GM19099 (cell line): ENCODE measurements around the gene BNC2.

Experiments
- POLR2A ChIP-seq: IDR thresholded peaks from 3 replicates; pipeline ENCODE4 v1.6.1; 2011; ENCODE audit warnings: low read depth; ENCODE audit not compliant: insufficient read length; ENCODE audit errors: extremely low read depth

BNC2 gene

GRCh38 chr9:16429671-16430070 is 440.8 kb downstream of the BNC2 start:
- no peak for TF ChIP-seq POLR2A

DNA sequence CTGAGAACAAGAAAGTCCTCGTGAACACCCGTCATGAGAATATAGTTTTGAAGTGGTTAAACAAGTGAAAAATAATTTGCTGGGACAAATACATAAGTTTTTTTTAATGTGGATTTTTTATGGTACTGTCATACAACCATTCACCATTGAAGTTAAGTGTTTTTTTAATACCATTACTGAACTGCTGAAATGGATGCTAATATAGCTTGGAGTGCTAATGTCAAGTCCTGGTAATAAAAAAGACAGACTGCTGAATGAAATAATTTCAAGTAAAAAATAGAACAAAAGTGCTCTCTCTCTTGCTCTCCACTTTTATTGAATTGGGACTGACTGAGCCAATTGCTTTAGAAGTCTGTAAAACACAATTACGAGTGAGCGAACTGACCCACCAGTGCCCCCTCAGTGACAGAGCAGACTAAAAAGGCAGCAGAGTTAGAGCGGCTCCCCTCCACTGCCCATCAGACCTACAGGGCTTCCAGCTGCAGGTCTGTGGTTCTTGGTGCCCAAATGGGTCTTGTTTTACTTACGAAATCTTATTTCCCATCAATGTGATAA is 442.5 kb downstream of the BNC2 start:
- no peak for TF ChIP-seq POLR2A

- no peak for TF ChIP-seq POLR2A
These were observed 443.8 kb downstream of the BNC2 start for GRCh38 chr9:16426716-16427115.

DNA sequence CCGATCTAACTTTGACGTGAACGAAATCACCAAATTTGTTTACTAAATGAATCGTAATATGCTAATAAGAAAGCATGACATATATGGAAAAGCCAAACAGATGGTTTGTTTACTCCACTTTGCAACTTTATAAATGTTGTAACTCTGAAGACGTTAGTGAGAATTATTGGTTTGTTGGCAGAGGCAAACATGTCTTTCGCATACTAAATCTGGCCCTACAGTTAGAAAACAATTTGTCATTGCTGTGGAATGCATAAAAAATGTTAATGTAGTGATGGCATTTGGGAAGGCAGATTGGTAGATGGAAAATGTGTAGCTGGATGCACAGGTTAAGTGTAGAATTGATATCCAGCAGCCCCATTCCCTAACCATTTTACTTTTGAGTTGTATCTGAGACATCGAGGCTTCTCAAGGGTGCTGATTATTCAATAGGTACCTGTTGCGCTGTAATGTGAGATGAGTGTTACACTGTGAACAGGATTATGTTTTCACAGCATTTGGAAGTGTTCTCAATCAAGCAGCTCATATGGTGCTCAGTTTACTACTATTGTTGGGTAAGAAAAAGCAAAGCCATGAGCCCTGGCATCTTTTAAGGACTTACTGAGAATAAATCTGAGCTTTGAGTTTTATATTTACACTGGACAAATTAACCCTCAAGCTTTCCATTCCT is 444.8 kb downstream of the BNC2 start:
- no peak for TF ChIP-seq POLR2A

GRCh38 chr9:16422114-16422513 is 448.4 kb downstream of the BNC2 start:
- TF ChIP-seq POLR2A, result no peak

- no peak for TF ChIP-seq POLR2A
These were observed 448.9 kb downstream of the BNC2 start for GRCh38 chr9:16421532-16421931.

DNA sequence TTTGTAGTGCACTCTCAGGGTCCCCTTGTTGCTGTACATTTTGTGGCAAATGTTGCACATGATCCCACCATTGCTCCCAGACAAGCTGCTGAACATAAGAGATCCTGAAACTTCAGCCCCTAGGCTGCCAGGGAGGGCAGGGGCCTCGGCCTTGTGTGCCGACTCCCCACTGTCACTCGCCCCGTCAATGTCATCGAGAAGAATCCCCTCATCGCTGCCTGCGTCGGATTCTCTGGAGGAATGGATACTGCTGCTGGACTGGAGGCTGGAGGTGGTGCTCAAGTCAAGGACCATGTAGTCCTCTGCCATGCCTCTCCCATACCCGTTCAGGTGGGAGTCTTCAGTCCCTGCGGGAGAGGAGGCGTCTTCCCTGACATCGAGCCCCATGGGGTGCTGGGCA is 451.3 kb downstream of the BNC2 start:
- TF ChIP-seq POLR2A, result no peak

GRCh38 chr9:16418721-16419120 is 451.7 kb downstream of the BNC2 start:
- TF ChIP-seq POLR2A, result no peak

GRCh38 chr9:16417749-16418148 is 452.7 kb downstream of the BNC2 start:
- no peak for TF ChIP-seq POLR2A

DNA sequence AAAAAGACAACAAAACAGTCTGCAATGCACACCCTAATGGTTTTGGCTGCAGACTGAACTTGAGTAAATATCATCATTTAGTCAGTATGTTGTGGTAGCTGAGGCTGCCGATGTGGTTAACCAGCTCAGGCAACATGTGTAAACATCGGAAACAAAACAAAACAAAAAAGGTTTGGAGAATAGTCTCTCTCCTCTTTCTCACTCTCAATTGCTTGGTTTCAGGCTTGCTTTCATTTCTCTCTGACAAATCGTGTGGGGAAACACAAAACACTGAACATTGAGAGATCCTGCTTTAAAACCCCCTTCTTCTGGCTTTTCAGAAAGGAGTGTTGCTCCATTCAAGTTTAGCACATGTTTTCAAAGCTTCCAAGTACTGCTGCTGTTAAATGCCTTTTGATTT is 453.3 kb downstream of the BNC2 start:
- no peak for TF ChIP-seq POLR2A

DNA sequence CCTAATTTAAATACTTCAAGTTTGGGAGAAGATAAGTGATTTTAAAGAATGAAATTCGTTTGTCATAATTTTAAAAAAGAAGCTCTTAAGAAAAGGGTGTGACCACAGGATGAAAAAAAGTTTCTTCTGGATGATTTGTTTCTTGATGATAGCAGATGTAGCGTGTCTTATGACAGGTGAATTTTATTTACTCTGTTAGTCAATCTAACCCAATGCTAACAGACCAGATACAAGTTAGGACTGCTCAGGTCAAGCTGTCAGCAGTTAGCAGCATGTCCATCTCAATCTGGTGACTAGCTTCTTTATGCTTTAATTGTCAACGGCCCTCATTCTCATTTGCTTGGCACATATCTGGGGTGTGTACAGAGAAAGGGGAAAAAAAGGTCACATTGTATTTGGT is 456.0 kb downstream of the BNC2 start:
- TF ChIP-seq POLR2A, result no peak

GRCh38 chr9:16413509-16414016 is 456.9 kb downstream of the BNC2 start:
- no peak for TF ChIP-seq POLR2A

DNA sequence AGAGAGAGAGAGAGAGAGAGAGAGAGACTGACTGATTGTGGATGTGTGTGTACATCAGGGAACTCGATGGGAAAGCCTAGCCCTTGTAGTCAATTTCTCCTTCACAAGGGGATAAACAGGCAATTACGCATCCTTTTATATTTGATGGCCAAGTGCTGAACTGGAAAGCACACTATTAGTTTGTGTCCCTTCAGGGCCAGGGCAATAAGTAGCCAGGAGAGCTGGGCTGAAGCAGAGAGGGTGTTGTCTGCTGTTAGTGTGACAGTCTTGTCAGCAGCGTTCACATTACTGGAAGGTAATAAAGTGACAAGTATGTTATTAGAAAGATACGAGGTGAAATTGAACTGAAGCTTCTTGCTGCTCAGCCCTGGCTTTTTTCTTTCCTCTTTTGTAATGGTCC is 457.7 kb downstream of the BNC2 start:
- no peak for TF ChIP-seq POLR2A

- no peak for TF ChIP-seq POLR2A
These were observed 459.2 kb downstream of the BNC2 start for GRCh38 chr9:16411311-16411710.

DNA sequence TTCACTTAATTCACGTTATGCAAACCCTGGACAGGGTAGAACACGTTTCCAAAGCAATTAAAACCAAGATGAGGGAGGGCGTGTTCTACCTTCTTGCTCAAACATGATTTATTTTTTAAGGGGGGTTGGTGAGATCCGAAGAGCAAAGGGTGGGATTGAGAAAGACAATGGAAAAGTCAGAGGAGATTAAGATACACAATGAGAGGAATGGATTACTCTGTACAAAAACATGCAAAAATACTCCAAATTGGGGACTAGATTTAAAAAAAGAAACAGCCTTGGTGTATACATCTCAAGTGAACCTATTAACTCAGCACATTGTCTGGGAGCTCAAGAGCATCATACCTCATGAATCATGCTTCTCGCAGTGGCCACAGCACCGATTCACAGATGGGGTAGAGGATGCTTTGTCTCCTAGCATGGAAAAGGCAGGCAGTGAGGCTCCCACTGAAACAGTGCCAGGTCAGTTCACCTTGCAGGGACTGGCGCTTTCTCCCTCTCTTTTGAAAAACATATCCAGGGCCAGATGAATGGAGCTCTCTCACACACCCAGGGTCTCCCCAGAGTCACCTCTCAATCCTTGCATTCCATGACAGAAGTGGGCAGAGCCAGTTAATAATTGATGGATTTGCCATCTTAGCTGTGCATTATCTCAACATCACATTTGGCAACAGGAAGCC is 459.7 kb downstream of the BNC2 start:
- no peak for TF ChIP-seq POLR2A

DNA sequence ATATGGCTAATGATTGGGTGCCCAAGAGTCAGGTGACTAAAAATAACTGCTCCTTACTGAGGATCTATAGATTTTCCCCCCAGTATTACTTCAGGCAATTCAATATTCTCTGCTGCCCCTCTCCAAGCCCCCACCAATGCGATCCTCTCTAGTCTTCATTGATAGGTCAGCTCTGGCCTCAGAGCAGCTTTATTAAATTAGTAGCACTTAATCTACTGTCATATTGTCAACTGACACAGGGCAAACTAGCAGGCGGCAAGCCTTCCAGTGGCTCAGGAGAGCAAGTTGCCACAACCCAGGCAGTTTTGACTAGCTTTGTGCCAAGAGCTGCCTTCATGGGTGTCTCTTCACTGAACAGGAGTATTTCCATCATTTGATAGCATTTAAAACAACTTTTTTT is 462.9 kb downstream of the BNC2 start:
- TF ChIP-seq POLR2A, result no peak
